Measurements from ENCODE around the gene RB1. TPM values are rescaled to one million over a fixed set of nuclear protein-coding genes. Genes with fewer than 3 reads are reported as not detected.

RB1 gene
- total RNA-seq, 1 experiment from 2014 or later, result 36.7 TPM

DNA sequence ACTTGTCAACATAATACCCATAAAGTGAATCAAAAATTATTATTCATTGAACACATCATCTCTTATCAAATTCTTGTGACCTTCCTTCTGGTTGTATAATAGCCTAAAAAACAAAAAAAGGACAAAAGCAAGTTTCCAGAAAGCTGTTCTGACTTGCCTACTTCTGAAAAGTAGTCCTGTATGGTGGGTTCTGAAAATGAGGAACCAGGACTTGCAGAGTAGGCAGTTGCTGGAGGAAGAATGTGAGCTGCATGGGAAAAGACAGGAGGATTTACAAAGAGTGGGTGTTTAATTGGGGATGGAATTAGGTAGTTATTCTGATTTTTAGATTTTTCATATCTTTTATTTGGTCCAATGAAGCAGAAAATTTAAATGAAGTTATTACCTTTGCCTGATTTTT, 172.7 kb downstream of the RB1 start:
- no TSS peak for BruUV-seq (replicated peaks)

More for the DNA sequence above, 172.7 kb downstream of the RB1 start:
- Histone ChIP-seq H4K20me1 (ENCODE audit: insufficient read depth) (no peaks in the 10 kb centered on the region), H3K9me2 (ENCODE audit: insufficient read depth) (no peaks in the 10 kb centered on the region), H3K4me1 (ENCODE audit: control insufficient read depth in 1 of 2, insufficient read depth in 2 of 2, low read length in 2 of 2) (no peaks in the 10 kb centered on the region), H3K4me3 (replicated peaks in 1 of 2; ENCODE audit: low read depth in 1 of 2, low read length in 2 of 2) (no peak overlapping the region), H3K27ac (ENCODE audit: low read depth, low read length) (no peak overlapping the region), H3K4me2 (ENCODE audit: low read length) (no peak overlapping the region), H3K36me3 (ENCODE audit: control insufficient read depth in 1 of 2, insufficient read depth in 2 of 2, low read length in 2 of 2) (no peaks in the 10 kb centered on the region; a peak in 1 of 4 replicates), H3K27me3 (ENCODE audit: insufficient read depth, low read length) (no peaks in the 10 kb centered on the region), H3K79me2 (ENCODE audit: insufficient read depth, low read length) (no peaks in the 10 kb centered on the region), H3K9ac (ENCODE audit: low read length) (no peak overlapping the region), H2AFZ (ENCODE audit: low read depth, low read length, poor library complexity, severe bottlenecking) (no peak overlapping the region), H3K9me3 (ENCODE audit: control insufficient read depth in 1 of 2, insufficient read depth in 1 of 2, low read depth in 1 of 2, low read length in 2 of 2) (no peaks in the 10 kb centered on the region)
- RAD21 ChIA-PET (ENCODE audit: low non-redundant PET in 1 of 2, low total read pairs in 2 of 2, uncharacterized antibody in 2 of 2, unreplicated experiment in 2 of 2), result no interaction called here
- POLR2A ChIA-PET, result no interaction called here
- ATAC-seq (no peak), DNase-seq (ENCODE audit: low read depth, low spot score) (no peak)
- CTCF ChIA-PET, result no interaction called here
- no peak for TF ChIP-seq EZH2 (IDR thresholded peaks at IDR 0.05)
- TF ChIP-seq SP1 (IDR thresholded peaks at IDR 0.05; ENCODE audit: low read depth), result no peak
- TF ChIP-seq ATF3 (IDR thresholded peaks at IDR 0.05), result no peak
- no peak for TF ChIP-seq ZNF274 (IDR thresholded peaks at IDR 0.05; ENCODE audit: low read depth, low read length)
- TF ChIP-seq RAD21 (IDR thresholded peaks at IDR 0.05; ENCODE audit: low read depth), result no peak
- TF ChIP-seq EZH2phosphoT487 (IDR thresholded peaks at IDR 0.05; ENCODE audit: borderline replicate concordance), result no peak
- TF ChIP-seq, protein P1, sequence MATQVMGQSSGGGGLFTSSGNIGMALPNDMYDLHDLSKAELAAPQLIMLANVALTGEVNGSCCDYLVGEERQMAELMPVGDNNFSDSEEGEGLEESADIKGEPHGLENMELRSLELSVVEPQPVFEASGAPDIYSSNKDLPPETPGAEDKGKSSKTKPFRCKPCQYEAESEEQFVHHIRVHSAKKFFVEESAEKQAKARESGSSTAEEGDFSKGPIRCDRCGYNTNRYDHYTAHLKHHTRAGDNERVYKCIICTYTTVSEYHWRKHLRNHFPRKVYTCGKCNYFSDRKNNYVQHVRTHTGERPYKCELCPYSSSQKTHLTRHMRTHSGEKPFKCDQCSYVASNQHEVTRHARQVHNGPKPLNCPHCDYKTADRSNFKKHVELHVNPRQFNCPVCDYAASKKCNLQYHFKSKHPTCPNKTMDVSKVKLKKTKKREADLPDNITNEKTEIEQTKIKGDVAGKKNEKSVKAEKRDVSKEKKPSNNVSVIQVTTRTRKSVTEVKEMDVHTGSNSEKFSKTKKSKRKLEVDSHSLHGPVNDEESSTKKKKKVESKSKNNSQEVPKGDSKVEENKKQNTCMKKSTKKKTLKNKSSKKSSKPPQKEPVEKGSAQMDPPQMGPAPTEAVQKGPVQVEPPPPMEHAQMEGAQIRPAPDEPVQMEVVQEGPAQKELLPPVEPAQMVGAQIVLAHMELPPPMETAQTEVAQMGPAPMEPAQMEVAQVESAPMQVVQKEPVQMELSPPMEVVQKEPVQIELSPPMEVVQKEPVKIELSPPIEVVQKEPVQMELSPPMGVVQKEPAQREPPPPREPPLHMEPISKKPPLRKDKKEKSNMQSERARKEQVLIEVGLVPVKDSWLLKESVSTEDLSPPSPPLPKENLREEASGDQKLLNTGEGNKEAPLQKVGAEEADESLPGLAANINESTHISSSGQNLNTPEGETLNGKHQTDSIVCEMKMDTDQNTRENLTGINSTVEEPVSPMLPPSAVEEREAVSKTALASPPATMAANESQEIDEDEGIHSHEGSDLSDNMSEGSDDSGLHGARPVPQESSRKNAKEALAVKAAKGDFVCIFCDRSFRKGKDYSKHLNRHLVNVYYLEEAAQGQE (IDR thresholded peaks at IDR 0.05; ENCODE audit: low read depth), result no peak
- TF ChIP-seq CEBPB (IDR thresholded peaks at IDR 0.05; ENCODE audit: low read depth), result no peak
- TF ChIP-seq SRF (IDR thresholded peaks at IDR 0.05; ENCODE audit: low read depth), result no peak
- no peak for TF ChIP-seq YY1 (IDR thresholded peaks at IDR 0.05; ENCODE audit: extremely low read depth, insufficient replicate concordance, low read depth, low read length)
- TF ChIP-seq CBX3 (IDR thresholded peaks at IDR 0.05; ENCODE audit: low read depth), result no peak
- TF ChIP-seq ELF1 (IDR thresholded peaks at IDR 0.05; ENCODE audit: borderline replicate concordance, low read depth), result no peak
- no peak for TF ChIP-seq MAX (IDR thresholded peaks at IDR 0.05)
- TF ChIP-seq ZFX (IDR thresholded peaks at IDR 0.05), result no peak
- no peak for TF ChIP-seq JUND (IDR thresholded peaks at IDR 0.05)
- no peak for TF ChIP-seq SIN3A (IDR thresholded peaks at IDR 0.05; ENCODE audit: low read depth)
- TF ChIP-seq TCF7L2 (IDR thresholded peaks at IDR 0.05; ENCODE audit: borderline replicate concordance, extremely low read depth, insufficient read depth, insufficient read length), result no peak
- TF ChIP-seq POLR2AphosphoS5 (IDR thresholded peaks at IDR 0.05; ENCODE audit: low read depth, low read length), result no peak
- no peak for TF ChIP-seq EGR1 (IDR thresholded peaks at IDR 0.05; ENCODE audit: low read depth)
- TF ChIP-seq POLR2A (IDR thresholded peaks at IDR 0.05; ENCODE audit: borderline replicate concordance, extremely low read depth, insufficient read depth, insufficient read length), result no peak
- intact Hi-C loops (cut with micrococcal nuclease), result no loop called here
